Left renal pelvis (tissue), 4 donors: ENCODE data around the gene MAD1L1. TPM values are rescaled to one million over a fixed set of nuclear protein-coding genes. Genes with fewer than 3 reads are reported as not detected.

Source experiments
- DNase-seq, 4 donors: peaks; one replicate each; pipeline ENCODE4 v3.0.0-alpha.2; 2013; ENCODE audit warnings: low read depth in 4 of 4, low spot score in 3 of 4
- polyA plus RNA-seq, 4 donors: library from polyadenylated mRNA; unstranded; fragments of 120-200 nt; gene quantifications; one replicate each; pipeline ENCODE4 v1.2.1, GENCODE V29; 2013; ENCODE audit not compliant: insufficient read length in 4 of 4

The MAD1L1 gene
- polyA plus RNA-seq, 4 donors = 18.9 to 24.5 (median 21.3) TPM

GRCh38 chr7:1914743-1915142 lies 318.0 kb downstream of the MAD1L1 start:
- DNase-seq = no peak

GRCh38 chr7:1914321-1914720 lies 318.4 kb downstream of the MAD1L1 start:
- DNase-seq = no peak

DNA sequence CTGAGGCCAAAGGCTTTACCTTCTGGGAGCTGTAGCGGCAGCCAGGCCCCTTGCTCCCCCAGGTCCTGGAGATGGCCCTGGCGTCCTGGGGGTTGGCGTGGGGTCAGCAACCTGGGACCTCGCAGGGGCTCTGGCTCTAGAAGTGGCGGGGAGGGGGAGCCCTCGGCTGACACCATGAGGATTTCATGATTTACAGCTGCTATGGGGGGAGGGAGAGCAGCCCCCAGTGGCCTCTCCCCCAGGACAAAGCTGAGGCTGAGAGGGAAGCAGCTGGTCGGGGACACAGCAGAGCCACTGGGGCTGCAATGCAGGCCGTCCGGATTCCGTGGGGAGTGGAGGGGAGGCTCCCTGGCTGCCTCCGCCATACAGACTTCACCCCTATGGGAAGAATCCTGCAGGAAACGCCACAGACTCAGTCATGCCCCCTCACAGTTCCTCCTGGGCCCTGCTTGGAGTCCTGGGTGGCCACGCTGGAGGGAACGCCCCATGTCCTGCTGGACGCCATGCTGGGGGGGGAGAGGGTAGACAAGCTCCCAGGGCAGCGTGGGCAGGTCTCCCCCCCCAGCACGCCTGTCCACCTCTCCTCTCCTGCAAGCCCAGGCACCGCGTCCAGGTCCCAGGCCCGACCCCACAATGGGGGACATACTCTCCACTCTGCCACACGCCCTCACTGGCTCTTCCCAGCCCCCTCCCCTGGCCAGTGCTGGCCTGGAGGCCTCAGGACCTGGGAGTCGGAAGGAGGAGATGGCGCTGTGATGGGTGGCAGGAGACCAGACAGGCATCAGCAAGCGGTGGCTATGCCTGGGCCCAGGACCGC lies 319.1 kb downstream of the MAD1L1 start:
- DNase-seq = no peak

DNA sequence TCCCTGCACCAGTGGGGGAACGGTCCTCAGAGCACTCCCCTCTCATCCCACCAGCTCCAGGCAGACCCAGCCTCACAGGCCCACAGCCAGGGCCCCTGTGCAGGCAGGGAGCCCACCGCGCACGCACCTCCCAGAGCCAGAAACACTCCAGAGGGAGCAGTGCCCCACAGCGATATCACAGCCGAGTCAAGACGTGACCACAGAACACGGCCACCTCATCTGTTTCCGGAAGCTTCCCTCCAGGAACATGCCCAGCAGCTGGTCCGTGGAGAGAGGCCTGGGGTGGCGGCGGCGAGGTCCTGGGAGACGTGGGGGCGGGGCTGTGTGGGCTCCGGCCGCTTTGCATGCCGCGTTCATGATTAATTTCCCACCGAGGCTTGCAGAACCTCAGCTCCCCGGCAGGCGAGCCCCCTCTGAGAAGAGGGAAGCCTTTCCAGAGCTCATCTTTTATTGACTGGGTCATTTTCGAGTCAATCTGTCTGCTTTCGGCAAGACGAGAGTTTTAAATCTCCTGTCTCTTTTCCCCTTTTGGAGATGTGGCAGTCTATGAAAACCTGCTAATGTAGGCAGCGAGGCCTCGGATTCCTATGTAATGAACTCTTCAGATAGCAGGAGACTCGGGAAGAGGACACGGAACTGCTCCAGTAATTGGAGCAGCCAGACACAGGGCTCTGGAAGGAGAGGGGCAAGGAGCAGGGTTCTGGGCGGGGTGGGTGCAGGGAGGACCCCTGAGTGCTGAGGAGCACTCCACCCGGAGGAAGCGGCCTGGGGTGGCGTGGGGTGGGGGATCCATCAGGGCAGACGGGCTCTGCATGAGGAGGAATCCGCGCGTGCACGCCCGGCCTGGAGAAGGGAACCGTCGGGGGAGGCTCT lies 319.9 kb downstream of the MAD1L1 start:
- DNase-seq = peak in 3 of 4 donors; percentile 27 to 46 (median 29)

DNA sequence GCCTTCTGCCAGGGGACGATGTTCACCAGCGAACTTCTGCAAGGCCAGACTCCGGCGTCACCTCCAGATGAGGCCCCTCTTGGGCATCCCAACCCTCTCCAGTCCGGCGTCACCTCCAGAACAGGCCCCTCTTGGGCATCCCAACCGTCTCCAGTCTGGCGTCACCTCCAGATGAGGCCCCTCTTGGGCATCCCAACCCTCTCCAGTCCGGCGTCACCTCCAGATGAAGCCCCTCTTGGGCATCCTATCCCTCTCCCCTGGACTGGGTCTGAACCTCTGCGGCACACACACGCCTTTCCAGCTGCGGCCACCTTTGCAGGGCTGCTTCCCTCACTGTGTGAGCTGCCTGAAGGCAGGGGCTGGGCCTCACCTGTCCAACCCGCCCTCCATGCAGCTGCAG lies 321.2 kb downstream of the MAD1L1 start:
- no peak for DNase-seq

DNA sequence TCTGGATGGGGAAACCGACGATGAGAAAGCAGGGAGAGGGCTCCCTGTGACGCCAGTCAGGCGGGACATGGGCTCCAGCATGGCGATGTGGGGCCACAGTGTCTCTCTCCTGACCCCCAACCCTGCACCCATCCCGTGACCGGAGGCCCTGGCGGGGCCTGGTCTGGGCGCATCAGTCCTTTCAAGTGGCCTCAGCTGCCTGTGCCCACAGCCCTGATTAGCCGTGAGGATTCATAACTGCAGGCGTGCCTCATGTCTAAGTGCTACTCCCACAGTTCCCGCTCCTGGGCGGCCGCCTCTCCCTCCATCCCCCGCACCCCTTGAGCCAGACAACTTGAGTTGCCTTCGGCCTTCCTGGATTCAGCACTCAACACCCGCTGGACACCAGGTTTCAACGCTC lies 321.9 kb downstream of the MAD1L1 start:
- DNase-seq = no peak

DNA sequence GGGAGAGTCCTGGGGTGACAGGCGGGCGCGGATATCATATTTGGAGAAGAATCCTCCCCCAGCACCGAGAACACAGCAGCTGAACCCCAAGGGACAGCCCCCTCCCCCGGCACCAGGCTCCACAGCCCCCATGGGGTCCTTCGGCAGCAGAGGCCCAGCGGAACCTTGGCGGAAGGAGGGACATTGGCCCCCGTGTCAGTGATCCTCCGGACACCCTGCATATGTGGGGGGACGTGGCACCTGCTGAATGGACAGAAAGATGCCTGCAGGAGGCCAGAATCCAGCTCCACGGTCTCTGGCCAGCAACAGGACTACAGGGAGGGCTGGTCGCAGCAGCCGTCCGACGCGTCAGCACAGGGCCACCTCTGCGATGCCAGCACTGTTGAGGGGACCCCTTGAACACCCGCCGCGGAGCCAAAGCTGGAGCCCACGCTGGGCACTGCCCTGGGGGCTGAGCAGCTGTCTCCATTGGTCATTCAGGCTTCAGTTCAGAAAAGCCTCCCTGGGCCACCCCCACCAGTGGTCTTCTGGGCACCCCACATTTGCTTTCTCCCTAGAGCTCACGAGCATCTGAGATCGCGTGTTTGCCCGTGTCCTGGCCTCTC lies 322.6 kb downstream of the MAD1L1 start:
- DNase-seq = no peak

GRCh38 chr7:1909476-1909875 lies 323.3 kb downstream of the MAD1L1 start:
- no peak for DNase-seq

DNA sequence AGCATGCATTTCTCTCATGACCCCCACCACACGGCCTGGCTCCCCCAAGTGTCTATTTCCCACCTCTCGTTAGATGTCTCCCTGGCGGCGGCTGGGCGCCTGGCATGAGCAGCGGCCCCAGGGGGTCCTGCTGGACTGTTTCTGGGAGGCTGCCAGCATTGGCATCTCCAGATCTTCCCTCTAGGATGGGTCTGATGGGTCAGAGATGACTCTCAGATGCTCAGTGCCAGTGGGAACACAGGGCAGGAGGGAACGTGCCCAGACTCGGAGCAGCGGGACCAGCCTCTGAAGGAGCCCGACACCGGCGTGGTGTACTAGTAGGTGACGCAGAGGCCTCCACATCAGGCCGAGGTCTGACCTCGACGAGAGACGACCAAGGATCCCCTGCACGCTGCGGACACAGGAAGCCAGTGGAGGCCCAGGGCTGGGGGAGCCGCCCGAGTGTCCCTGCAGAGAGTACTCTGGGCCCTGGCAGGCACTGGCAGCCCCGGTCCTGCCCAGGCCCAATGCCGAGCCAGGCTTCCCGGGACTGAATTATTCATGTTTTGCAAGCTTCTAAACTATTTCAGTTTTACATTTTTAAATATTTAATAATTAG lies 323.8 kb downstream of the MAD1L1 start:
- DNase-seq = no peak

DNA sequence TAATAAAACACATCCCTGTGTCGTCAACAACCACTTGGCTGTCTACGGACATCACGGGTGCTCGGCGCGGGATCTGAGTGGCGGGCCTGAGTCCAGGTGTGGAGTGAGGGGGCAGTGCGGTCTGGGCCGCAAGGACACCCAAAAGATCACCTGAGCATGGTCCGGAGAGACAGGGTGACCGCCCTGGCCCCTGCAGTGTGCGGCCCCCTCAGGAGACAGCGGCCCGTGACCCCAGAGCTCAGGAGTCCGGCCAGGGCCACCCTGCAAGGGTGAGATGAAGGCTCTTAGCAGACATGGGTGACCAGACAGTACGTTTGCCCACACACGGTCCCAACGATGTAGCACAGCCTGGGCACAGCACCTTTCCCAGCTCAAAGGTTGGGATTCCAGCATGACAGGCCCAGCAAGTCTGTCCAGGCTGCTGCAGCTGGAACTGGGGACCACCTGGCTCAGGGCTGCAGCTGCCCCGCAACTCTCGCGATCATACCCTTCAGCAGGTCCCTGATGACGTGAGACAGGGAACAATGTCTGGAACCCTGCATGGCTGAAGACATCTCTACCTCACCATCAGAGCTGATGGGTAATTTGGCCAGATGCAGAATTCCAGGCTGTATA lies 324.9 kb downstream of the MAD1L1 start:
- no peak for DNase-seq

- no peak for DNase-seq
Measured at GRCh38 chr7:1906988-1907745, 325.6 kb downstream of the MAD1L1 start.

DNA sequence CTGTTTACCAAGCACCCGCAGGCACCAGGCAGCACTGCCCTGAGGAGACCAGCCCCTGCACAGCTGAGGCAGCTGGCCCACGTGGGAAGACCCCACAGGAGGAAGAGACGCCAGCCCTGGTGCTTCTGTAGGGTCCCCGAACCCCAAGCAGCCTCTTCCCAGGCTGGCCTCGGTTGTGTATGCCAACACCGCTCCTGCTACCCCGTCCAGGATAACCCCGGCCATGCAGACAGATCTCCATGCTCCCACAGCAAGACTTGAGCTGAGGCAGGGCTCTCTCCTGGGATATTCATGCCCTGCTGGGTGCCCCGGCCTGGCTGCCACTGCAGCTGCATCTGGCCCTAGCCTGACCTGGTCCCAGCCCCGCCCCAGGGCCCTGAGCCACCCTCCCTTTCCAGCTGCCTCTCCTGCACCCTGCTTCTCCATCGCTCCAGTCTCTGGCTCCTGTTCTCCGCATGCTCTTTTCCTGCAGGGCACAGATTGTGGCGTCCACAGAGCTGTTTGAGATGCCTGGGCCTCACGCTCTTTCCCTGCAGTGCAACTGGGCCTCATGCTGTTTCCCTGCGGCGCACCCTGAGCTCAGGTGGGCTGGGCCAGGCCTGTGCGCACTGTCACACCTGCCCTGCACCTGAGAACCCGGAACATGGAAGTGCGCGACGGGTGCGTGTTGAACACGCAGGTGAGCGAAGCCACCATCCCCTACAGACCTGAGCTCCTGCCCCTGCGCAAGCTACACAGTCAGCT lies 326.5 kb downstream of the MAD1L1 start:
- no peak for DNase-seq

DNA sequence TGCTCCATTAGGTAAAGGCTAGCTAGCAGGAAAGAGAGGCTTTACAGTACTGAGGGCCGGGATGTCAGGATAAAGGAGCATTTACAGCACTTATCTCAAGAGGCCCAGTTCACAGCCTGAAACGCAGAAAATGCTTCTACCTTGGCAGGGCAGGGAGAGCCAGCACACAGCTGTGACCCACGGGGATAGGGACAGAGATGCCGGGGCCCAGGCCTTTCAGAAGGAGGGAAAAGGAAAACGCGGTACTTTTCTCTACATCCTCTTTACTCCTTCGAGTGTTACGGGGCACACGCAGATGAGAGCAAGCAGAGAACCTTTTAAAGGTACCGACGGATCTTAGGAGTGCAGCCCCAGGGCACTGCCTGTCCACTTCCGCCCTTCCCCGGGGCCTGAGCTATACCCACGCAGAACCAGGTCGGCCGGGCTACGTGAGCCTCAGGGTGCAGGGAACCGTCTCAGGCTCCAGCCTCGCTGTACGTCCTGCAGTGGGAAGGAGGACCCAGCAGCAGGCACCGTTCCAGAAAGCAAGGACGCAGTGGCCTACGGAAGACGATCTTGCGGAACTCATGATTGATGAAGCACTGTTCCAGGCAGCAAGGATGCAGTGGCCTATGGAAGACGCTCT lies 330.4 kb downstream of the MAD1L1 start:
- DNase-seq = no peak

DNA sequence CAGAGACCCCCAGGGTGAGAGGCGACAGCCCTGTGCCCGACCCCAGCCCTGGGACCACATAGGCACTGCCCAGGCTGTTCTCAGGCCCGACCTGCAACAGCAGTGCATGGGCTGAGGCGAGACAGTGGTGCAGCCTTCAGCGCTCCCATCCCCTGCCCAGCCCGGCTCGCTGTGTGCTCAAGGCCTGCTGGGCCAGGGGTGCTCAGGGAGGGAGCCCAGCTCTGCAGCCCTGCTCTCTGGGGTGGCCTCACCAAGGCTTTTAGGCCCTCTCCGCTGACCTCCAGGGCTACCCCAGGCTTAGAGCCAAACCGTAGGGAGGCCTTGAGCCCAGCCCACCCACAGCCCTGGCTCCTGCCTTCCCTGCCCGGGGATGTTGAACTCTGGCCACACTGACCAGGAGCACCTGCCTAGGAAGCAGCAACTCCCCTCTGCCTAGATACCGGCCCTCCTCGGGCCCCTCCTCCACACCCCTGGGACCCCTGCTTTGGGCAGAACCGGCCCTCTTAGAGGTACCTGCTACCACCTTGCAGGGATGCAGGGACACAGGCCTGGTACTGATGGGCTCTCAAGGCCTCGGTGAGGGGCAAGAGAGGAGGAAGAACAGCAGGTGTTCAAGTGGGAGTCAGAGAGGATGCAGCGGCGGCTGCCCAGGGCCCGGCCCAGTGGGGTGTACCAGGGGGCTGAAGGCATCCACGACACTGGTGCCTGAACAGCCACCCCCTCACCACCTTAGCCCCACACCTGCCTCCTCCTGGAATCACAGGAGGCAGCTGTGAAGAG lies 331.1 kb downstream of the MAD1L1 start:
- DNase-seq = no peak

- DNase-seq = no peak
Measured at GRCh38 chr7:1900847-1901246, 331.9 kb downstream of the MAD1L1 start.

DNA sequence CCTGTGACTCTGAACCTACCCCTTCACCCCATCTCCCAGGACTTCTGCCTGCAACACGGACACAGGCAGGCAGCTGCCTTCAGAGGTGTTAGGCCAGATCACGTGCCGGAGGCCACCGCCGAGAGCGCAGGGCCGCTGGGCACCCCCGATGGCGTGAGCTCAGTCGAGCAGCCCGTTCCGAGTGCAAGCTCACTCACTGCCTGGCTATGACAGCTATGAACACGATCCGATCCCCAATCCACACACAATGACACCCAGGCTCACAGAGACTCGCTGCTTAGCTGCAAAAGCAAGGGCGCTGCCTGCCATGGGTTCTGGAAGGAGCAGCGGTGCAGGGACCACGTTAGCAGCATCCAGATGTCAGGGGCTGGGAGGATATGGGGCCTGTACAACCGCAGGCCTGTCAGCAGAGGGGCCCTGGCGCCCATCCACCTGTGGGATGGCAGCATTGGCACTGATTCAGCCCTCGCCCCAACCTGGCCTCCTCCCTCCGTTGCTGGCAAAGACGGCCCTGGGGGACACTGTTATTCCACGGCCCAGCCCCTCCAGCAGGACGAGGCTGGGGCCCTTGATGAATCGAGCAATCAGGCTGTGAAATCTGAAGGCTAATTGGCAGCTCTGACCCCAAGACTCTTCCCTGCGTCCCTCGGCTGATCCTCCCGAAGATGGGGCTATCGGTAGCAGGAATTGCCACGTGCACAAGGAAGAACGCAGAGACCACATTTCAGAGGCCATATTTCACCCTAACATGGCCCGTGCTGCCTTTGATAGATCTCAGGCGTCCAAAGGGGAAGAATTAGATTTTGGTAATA lies 332.6 kb downstream of the MAD1L1 start:
- no peak for DNase-seq

DNA sequence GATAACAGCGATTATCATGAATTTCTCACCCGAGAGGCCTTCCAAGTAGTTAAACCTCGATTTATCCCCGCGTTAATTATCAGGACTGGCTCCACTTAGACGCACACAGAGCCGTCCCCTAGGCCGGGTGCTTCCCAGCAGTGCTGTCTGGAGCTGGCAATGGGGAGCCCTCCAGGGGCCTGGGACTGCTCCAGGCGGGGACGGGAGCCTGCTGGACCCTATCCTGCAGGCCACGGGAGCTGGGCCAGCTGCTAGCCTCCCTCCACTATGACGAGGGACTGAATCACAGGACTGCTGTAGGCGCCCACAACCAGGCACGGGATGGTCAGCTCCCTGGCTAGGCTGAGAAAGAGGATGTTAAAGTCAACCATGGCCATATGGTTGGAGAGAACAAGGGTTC lies 333.5 kb downstream of the MAD1L1 start:
- no peak for DNase-seq
